Measurements from ENCODE around the gene CLDN9.

Gene CLDN9

GRCh38 chr16:2981899-2982250 lies 30.8 kb upstream of the CLDN9 start:
- no peak for DNase-seq (ENCODE audit: low read depth)
- TF ChIP-seq, protein P1, sequence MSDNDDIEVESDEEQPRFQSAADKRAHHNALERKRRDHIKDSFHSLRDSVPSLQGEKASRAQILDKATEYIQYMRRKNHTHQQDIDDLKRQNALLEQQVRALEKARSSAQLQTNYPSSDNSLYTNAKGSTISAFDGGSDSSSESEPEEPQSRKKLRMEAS (IDR thresholded peaks at IDR 0.05; ENCODE audit: low read depth, low read length), result no peak
- TF ChIP-seq POLR2A (IDR thresholded peaks at IDR 0.05; ENCODE audit: extremely low read depth, insufficient read length), result no peak
- no peak for TF ChIP-seq MYC (IDR thresholded peaks at IDR 0.05; ENCODE audit: low read depth, low read length)
- no peak for TF ChIP-seq CTCF (IDR thresholded peaks at IDR 0.05; ENCODE audit: low read depth, low read length)
- no peak overlapping the region for H3K4me3 ChIP-seq (ENCODE audit: low read depth, low read length)

- DNase-seq (ENCODE audit: low read depth), result no peak
- no peak for TF ChIP-seq POLR2A (IDR thresholded peaks at IDR 0.05; ENCODE audit: extremely low read depth, insufficient read length)
- no peak for TF ChIP-seq MYC (IDR thresholded peaks at IDR 0.05; ENCODE audit: low read depth, low read length)
- no peak for TF ChIP-seq CTCF (IDR thresholded peaks at IDR 0.05; ENCODE audit: low read depth, low read length)
- TF ChIP-seq, protein P1 (IDR thresholded peaks at IDR 0.05; ENCODE audit: low read depth, low read length), result no peak
- no peak overlapping the region for H3K4me3 ChIP-seq (ENCODE audit: low read depth, low read length)
Measured at GRCh38 chr16:2982402-2982801, 30.3 kb upstream of the CLDN9 start.

DNA sequence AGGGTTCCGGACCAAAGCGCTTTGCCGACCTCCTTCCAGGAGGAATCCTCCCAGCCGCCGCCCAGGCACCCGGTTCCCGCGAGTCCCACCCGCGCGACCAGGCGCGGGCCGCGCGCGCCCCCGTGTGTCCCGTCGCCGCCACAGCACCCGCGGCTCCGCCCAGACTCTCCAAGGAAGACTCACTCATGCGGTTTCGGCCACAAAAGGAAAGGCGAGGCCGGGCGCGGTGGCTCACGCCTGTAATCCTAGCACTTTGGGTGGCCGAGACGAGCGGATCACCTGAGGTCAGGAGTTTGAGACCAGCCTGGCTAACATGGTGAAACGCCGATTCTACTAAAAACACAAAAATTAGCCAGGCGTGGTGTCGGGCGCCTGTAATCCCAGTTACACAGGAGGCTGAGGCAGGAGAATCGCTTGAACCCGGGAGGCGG lies 29.0 kb upstream of the CLDN9 start:
- H3K4me3 ChIP-seq (ENCODE audit: low read depth, low read length), result no peak overlapping the region

GRCh38 chr16:2985462-2985861 lies 27.3 kb upstream of the CLDN9 start:
- DNase-seq (ENCODE audit: low read depth), result no peak
- no peak overlapping the region for H3K4me3 ChIP-seq (ENCODE audit: low read depth, low read length)
- TF ChIP-seq POLR2A (IDR thresholded peaks at IDR 0.05; ENCODE audit: extremely low read depth, insufficient read length) (no peak), CTCF (IDR thresholded peaks at IDR 0.05; ENCODE audit: low read depth, low read length) (no peak), MYC (IDR thresholded peaks at IDR 0.05; ENCODE audit: low read depth, low read length) (no peak)
- TF ChIP-seq, protein P1 (IDR thresholded peaks at IDR 0.05; ENCODE audit: low read depth, low read length), result no peak

More for the DNA sequence above, 29.0 kb upstream of the CLDN9 start:
- DNase-seq (ENCODE audit: low read depth), result peak; percentile 81
- TF ChIP-seq, protein P1 (IDR thresholded peaks at IDR 0.05; ENCODE audit: low read depth, low read length), result no peak; the same call in 1 of the 2 replicates
- no peak for TF ChIP-seq POLR2A (IDR thresholded peaks at IDR 0.05; ENCODE audit: extremely low read depth, insufficient read length)
- peak; percentile 47; the same call in 1 of the 2 replicates for TF ChIP-seq MYC (IDR thresholded peaks at IDR 0.05; ENCODE audit: low read depth, low read length)
- TF ChIP-seq CTCF (IDR thresholded peaks at IDR 0.05; ENCODE audit: low read depth, low read length), result peak; percentile 60

DNA sequence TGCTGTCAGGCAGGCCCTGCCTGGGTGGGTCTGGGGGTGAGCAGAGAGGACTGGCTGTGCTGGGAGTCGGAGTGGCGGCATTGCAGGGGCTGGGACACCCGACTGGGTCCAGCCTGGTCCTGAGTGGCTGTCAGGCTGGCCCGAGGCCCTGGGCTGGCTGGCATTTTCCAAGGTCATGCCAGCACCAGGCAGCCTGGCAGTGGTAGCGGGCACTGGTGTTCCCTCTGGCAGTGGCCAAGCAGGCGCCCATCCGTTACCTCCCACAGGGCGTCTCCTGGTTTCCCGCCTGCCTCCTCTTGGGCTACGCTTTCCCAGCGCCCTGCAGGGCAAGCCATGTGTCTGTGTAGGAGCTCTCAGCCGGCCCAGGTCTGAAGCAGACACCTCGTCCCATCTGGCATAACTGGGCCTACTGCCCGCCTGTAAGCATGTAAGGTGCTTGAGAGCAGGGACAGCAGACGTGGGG lies 26.8 kb upstream of the CLDN9 start:
- no peak for DNase-seq (ENCODE audit: low read depth)
- H3K4me3 ChIP-seq (ENCODE audit: low read depth, low read length), result no peak overlapping the region
- TF ChIP-seq POLR2A (IDR thresholded peaks at IDR 0.05; ENCODE audit: extremely low read depth, insufficient read length) (no peak), MYC (IDR thresholded peaks at IDR 0.05; ENCODE audit: low read depth, low read length) (no peak), CTCF (IDR thresholded peaks at IDR 0.05; ENCODE audit: low read depth, low read length) (no peak)
- TF ChIP-seq, protein P1 (IDR thresholded peaks at IDR 0.05; ENCODE audit: low read depth, low read length), result no peak
